Measurements from ENCODE around the gene GDE1. TPM values are rescaled to one million over a fixed set of nuclear protein-coding genes. Genes with fewer than 3 reads are reported as not detected.

The GDE1 gene
- total RNA-seq, 1 experiment from 2014 or later = 68.7 TPM

DNA sequence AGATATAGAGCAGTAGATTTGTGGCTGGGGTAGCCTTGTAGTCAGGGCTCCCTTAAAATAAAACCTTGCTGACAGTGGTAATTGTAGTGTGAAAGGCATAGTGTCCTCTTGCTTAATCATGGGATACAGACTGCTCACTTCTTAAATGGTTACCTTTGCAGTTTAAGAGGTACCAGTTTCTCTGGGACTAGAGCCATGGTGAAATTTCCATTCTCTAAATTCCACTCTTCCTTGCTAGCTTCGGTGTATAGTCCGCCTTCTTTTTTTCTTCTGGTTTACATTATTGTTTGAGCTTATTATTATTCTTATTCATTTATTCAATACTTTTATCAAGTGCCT, 3.5 kb upstream of the GDE1 start:
- no peak for DNase-seq (ENCODE audit: low spot score)
- in situ Hi-C loops (cut with HindIII; ENCODE audit: low sequenced_read_pairs) = no loop called here

- in situ Hi-C loops (cut with HindIII; ENCODE audit: low sequenced_read_pairs) = no loop called here
- peak; percentile 45 for DNase-seq (ENCODE audit: low spot score)
Measured at GRCh38 chr16:19524616-19525384, 2.9 kb upstream of the GDE1 start.

GRCh38 chr16:19524356-19524615, 2.4 kb upstream of the GDE1 start:
- DNase-seq (ENCODE audit: low spot score) = no peak
- in situ Hi-C loops (cut with HindIII; ENCODE audit: low sequenced_read_pairs) = no loop called here

GRCh38 chr16:19523559-19524355, 1.9 kb upstream of the GDE1 start, which contains the start of gene CCP110:
CCP110 (plus strand) TSS chr16:19523942; CDS start chr16:19527882, 3,940 bp downstream.
- in situ Hi-C loops (cut with HindIII; ENCODE audit: low sequenced_read_pairs) = no loop called here
- DNase-seq (ENCODE audit: low spot score) = peak; percentile 99

DNA sequence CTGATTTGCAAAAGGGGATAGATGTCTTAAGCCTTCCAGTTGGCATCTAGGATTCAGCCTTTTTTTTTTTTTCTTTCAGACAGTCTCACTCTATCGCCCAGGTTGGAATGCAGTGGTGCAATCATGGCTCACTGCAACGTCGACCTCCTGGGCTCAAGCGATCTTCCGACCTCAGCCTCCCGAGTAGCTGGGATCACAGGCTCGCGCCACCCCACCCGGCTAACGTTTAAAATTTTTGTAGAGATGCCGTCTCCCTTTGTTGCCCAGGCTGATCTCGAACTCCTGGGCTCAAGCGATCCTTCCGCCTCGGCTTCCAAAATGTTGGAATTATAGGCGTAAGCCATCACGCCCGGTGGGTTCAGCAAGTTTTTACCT, 1.3 kb upstream of the GDE1 start:
- no peak for DNase-seq (ENCODE audit: low spot score)
- in situ Hi-C loops (cut with HindIII; ENCODE audit: low sequenced_read_pairs) = no loop called here

DNA sequence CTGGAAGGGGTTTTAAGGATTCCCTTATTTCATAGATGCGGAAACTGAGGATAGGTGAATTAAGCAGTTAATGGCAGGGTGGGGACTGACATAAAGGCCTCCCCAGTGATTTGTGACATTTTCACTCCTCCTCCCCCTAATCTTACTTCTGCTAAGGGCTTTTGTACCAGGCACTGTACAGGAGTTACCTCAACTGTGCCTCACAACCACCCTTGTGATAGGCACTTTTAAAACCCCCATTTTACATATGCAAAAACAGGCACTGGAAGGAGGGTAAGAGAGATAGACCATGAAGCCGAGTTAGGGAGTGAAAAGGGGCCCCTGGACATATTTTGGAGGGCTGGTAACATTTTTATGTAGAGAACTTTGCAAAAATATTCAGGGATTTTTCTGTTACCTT, 862 bp upstream of the GDE1 start:
- DNase-seq (ENCODE audit: low spot score) = no peak
- in situ Hi-C loops (cut with HindIII; ENCODE audit: low sequenced_read_pairs) = no loop called here

DNA sequence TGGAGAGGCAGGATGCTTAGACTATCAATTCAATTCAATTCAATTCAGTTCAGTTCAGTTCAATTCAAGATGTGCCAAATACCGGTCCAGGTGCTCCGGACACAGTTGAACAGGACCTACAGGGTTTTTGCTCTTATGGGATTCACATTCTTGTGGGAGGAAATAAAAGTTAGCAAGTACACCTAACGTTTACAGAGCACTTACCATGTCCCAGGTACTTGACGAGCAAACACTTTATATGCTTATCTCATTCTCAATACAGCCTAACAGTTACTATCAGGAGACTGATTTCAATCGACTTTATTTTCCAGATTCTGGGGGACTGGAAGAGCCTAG, 467 bp upstream of the GDE1 start:
- no peak for DNase-seq (ENCODE audit: low spot score)
- in situ Hi-C loops (cut with HindIII; ENCODE audit: low sequenced_read_pairs) = no loop called here

GRCh38 chr16:19520861-19521331, 1.0 kb downstream of the GDE1 start:
- peak; percentile 19 for DNase-seq (ENCODE audit: low spot score)
- in situ Hi-C loops (cut with HindIII; ENCODE audit: low sequenced_read_pairs) = no loop called here

GRCh38 chr16:19518388-19518787, 3.5 kb downstream of the GDE1 start:
- DNase-seq (ENCODE audit: low spot score) = no peak
- in situ Hi-C loops (cut with HindIII; ENCODE audit: low sequenced_read_pairs) = no loop called here

DNA sequence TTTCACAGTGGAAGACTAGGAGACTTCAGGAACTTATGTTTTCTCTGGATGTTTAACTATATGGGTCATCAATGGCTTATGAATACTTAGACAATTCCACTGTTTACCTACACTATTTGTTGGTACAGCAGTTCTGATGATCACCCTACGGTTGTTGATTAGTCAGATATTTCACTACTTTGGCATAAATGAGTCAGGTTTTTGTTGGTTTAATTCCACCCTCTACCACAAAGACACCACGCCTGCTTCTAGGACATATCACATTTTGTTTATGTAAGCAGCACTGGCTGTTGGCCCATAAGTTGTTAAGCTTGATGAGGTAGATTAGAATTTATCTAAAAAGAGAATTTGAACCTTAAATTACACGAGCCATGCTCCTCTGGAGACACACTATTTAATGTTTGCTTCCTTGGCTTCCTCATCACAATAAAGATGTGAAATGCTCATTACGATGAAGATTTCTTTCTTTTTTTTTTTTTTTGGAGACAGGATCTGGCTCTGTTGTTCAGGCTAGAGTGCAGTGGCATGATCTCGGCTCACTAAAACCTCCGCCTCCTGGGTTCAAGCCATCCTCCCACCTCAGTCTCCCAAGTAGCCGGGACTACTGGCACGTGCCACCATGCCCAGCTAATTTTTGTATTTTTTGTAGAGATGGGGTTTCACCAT, 4.3 kb downstream of the GDE1 start:
- in situ Hi-C loops (cut with HindIII; ENCODE audit: low sequenced_read_pairs) = no loop called here
- peak; percentile 36 for DNase-seq (ENCODE audit: low spot score)

GRCh38 chr16:19515757-19516156, 6.1 kb downstream of the GDE1 start:
- no peak for DNase-seq (ENCODE audit: low spot score)
- in situ Hi-C loops (cut with HindIII; ENCODE audit: low sequenced_read_pairs) = no loop called here

DNA sequence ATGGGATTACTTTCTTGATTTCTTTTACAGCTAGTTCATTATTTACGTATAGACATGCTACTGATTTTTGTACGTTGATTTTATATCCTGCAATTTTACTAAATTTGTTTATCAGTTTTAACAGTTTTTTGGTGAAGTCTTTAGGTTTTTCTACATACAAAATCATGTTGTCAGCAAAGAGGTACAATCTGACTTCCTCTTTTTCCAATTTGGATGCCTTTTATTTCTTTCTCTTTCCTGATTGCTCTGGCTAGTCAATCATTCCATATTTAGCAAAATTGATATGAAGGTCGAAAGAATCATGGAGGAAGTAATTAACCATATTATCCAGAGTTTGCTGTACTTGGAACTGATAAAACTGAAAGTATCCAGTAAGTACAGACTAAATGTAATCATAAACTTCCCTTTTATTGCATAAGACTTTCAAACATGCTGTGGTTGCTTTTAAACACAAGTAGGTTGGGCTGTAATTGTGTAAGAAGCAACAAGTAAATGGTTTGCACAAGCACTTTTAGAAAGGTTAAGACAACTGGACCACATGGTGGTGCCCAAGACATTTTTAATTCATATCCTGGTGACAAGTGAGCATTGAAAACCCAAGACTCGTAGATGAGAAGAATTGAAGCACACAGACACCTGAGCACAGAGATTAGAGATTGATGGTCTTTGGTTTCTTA, 8.4 kb downstream of the GDE1 start:
- in situ Hi-C loops (cut with HindIII; ENCODE audit: low sequenced_read_pairs) = no loop called here
- DNase-seq (ENCODE audit: low spot score) = no peak

- no peak for DNase-seq (ENCODE audit: low spot score)
- in situ Hi-C loops (cut with HindIII; ENCODE audit: low sequenced_read_pairs) = no loop called here
Measured at GRCh38 chr16:19512297-19512696, 9.6 kb downstream of the GDE1 start.

DNA sequence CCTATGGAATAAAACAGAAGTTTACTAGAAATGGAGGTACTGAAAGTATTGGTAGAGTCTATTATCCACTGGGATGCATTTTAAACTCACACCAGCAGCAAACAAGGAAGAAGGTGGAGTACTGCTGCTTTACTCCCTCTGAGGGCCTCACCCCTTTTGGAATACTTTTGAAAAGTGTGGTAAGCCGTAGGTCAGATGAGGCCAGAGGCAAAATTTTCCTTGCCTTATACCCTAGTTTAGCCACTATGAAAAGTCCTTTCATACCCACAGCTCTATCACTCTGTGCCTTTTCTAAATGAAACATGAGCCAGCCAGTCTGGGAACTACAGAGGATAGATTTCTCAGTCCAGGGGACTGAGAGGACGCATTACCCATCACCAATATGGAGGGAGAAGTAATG, 14.0 kb downstream of the GDE1 start:
- DNase-seq (ENCODE audit: low spot score) = no peak
- in situ Hi-C loops (cut with HindIII; ENCODE audit: low sequenced_read_pairs) = no loop called here

GRCh38 chr16:19506965-19507364, 14.9 kb downstream of the GDE1 start:
- no peak for DNase-seq (ENCODE audit: low spot score)
- in situ Hi-C loops (cut with HindIII; ENCODE audit: low sequenced_read_pairs) = no loop called here

GRCh38 chr16:19505600-19506303, 16.1 kb downstream of the GDE1 start:
- in situ Hi-C loops (cut with HindIII; ENCODE audit: low sequenced_read_pairs) = no loop called here
- DNase-seq (ENCODE audit: low spot score) = no peak

GRCh38 chr16:19503461-19504075, 18.3 kb downstream of the GDE1 start:
- in situ Hi-C loops (cut with HindIII; ENCODE audit: low sequenced_read_pairs) = no loop called here
- DNase-seq (ENCODE audit: low spot score) = no peak

- in situ Hi-C loops (cut with HindIII; ENCODE audit: low sequenced_read_pairs) = no loop called here
- peak; percentile 80 for DNase-seq (ENCODE audit: low spot score)
Measured at GRCh38 chr16:19502395-19503131, 19.3 kb downstream of the GDE1 start.

All from G401 (cell line).